WERI-Rb-1 (cell line): Measurements from ENCODE around the gene GRAMD4.

ENCODE experiments used
- DNase-seq: peaks from one replicate; pipeline ENCODE4 v3.0.0-alpha.2; 2020
- H3K27ac ChIP-seq: fragments of 250-450 bp; sonication (Bioruptor Pico); 2 replicates; pipeline ENCODE4 v1.5.1; 2020; ENCODE audit warnings: mild to moderate bottlenecking, moderate library complexity
- H3K27me3 ChIP-seq: fragments of 250-450 bp; sonication (Bioruptor Pico); 2 replicates; pipeline ENCODE4 v1.5.1; 2021; ENCODE audit warnings: mild to moderate bottlenecking, low read depth, moderate library complexity; ENCODE audit not compliant: insufficient read depth, severe bottlenecking
- H3K36me3 ChIP-seq: fragments of 250-450 bp; sonication (Bioruptor Pico); 2 replicates; pipeline ENCODE4 v1.5.1; 2020; ENCODE audit warnings: mild to moderate bottlenecking, moderate library complexity
- H3K4me3 ChIP-seq: 2 replicates; pipeline ENCODE4 v1.5.1; 2011; ENCODE audit warnings: low read depth, mild to moderate bottlenecking, control low read depth, low read length
- H3K9me3 ChIP-seq: fragments of 250-450 bp; sonication (Bioruptor Pico); 2 replicates; pipeline ENCODE4 v1.5.1; 2021; ENCODE audit warnings: mild to moderate bottlenecking, moderate library complexity; ENCODE audit not compliant: severe bottlenecking
- TF ChIP-seq, protein P1 (sequence below): IDR thresholded peaks from 2 replicates; pipeline ENCODE4 v1.5.1; 2011; ENCODE audit warnings: low read depth, mild to moderate bottlenecking, control low read depth, inconsistent platforms, low read length

GRAMD4 gene

GRCh38 chr22:46690146-46690545 lies 70.0 kb downstream of the GRAMD4 start:
- H3K27ac ChIP-seq: no peak overlapping the region
- TF ChIP-seq, protein P1, sequence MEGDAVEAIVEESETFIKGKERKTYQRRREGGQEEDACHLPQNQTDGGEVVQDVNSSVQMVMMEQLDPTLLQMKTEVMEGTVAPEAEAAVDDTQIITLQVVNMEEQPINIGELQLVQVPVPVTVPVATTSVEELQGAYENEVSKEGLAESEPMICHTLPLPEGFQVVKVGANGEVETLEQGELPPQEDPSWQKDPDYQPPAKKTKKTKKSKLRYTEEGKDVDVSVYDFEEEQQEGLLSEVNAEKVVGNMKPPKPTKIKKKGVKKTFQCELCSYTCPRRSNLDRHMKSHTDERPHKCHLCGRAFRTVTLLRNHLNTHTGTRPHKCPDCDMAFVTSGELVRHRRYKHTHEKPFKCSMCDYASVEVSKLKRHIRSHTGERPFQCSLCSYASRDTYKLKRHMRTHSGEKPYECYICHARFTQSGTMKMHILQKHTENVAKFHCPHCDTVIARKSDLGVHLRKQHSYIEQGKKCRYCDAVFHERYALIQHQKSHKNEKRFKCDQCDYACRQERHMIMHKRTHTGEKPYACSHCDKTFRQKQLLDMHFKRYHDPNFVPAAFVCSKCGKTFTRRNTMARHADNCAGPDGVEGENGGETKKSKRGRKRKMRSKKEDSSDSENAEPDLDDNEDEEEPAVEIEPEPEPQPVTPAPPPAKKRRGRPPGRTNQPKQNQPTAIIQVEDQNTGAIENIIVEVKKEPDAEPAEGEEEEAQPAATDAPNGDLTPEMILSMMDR: no peak
- no peak overlapping the region for H3K4me3 ChIP-seq
- no peaks in the 10 kb centered on the region for H3K27me3 ChIP-seq
- no peak for DNase-seq
- peaks cover 79% of the 10 kb centered on the region for H3K36me3 ChIP-seq
- no peaks in the 10 kb centered on the region for H3K9me3 ChIP-seq

- Histone ChIP-seq H3K27ac (no peak overlapping the region), H3K9me3 (no peaks in the 10 kb centered on the region), H3K27me3 (no peaks in the 10 kb centered on the region), H3K36me3 (peaks cover 79% of the 10 kb centered on the region), H3K4me3 (no peak overlapping the region)
- TF ChIP-seq, protein P1: no peak
- DNase-seq: no peak
These were observed 71.4 kb downstream of the GRAMD4 start for GRCh38 chr22:46691571-46691970.

GRCh38 chr22:46693634-46694415 lies 73.6 kb downstream of the GRAMD4 start:
- peaks cover 75% of the 10 kb centered on the region for H3K36me3 ChIP-seq
- no peak overlapping the region for H3K4me3 ChIP-seq
- no peaks in the 10 kb centered on the region for H3K27me3 ChIP-seq
- TF ChIP-seq, protein P1: no peak
- no peak overlapping the region for H3K27ac ChIP-seq
- no peak for DNase-seq
- no peaks in the 10 kb centered on the region for H3K9me3 ChIP-seq

- peaks cover 75% of the 10 kb centered on the region for H3K36me3 ChIP-seq
- no peaks in the 10 kb centered on the region for H3K9me3 ChIP-seq
- DNase-seq: no peak
- H3K27me3 ChIP-seq: no peaks in the 10 kb centered on the region
- H3K27ac ChIP-seq: no peak overlapping the region
- TF ChIP-seq, protein P1: no peak
- no peak overlapping the region for H3K4me3 ChIP-seq
These were observed 74.4 kb downstream of the GRAMD4 start for GRCh38 chr22:46694416-46695170.

GRCh38 chr22:46695346-46696228 lies 75.4 kb downstream of the GRAMD4 start:
- peaks cover 74% of the 10 kb centered on the region for H3K36me3 ChIP-seq
- DNase-seq: no peak
- H3K9me3 ChIP-seq: no peaks in the 10 kb centered on the region
- no peak overlapping the region for H3K4me3 ChIP-seq
- TF ChIP-seq, protein P1: no peak
- no peak overlapping the region for H3K27ac ChIP-seq
- H3K27me3 ChIP-seq: no peaks in the 10 kb centered on the region
